ENCODE measurements around the gene SHOC2.

The SHOC2 gene

GRCh38 chr10:110936757-110937156 lies 17.4 kb downstream of the SHOC2 start:
- no peak for DNase-seq (ENCODE audit: extremely low spot score)
- ChIA-PET CTCF (no interaction called here), POLR2A (interaction anchor here (1.0 kb wide), 1 partner anchor 18 kb away, joined by 3 read pairs; the partner anchor contains the start of genes BBIP1 and SHOC2)
- TF ChIP-seq FOXA1 (IDR thresholded peaks at IDR 0.05) (no peak), FOXM1 (IDR thresholded peaks at IDR 0.05; ENCODE audit: borderline replicate concordance) (no peak), TARDBP (IDR thresholded peaks at IDR 0.05) (no peak), BHLHE40 (IDR thresholded peaks at IDR 0.05; ENCODE audit: borderline replicate concordance) (no peak), SUZ12 (IDR thresholded peaks at IDR 0.05) (no peak), L3MBTL2 (conservative IDR thresholded peaks at IDR 0.05) (no peak), SP1 (IDR thresholded peaks at IDR 0.05) (no peak), FOXK2 (IDR thresholded peaks at IDR 0.05) (no peak), ZNF384 (IDR thresholded peaks at IDR 0.05) (no peak), PKNOX1 (IDR thresholded peaks at IDR 0.05) (no peak), NFRKB (IDR thresholded peaks at IDR 0.05) (no peak), CTBP1 (IDR thresholded peaks at IDR 0.05; ENCODE audit: borderline replicate concordance) (no peak), ELF4 (IDR thresholded peaks at IDR 0.05) (no peak), ARNT (IDR thresholded peaks at IDR 0.05) (no peak), HDGF (IDR thresholded peaks at IDR 0.05; ENCODE audit: borderline replicate concordance) (no peak), LEF1 (IDR thresholded peaks at IDR 0.05; ENCODE audit: borderline replicate concordance) (no peak)

- DNase-seq (ENCODE audit: extremely low spot score), result no peak
- no peak for TF ChIP-seq BHLHE40 (IDR thresholded peaks at IDR 0.05; ENCODE audit: borderline replicate concordance)
- no peak for TF ChIP-seq NFRKB (IDR thresholded peaks at IDR 0.05)
- no peak for TF ChIP-seq ARNT (IDR thresholded peaks at IDR 0.05)
- no peak for TF ChIP-seq LEF1 (IDR thresholded peaks at IDR 0.05; ENCODE audit: borderline replicate concordance)
- no peak for TF ChIP-seq FOXK2 (IDR thresholded peaks at IDR 0.05)
- CTCF ChIA-PET, result no interaction called here
- POLR2A ChIA-PET, result interaction anchor here (1.2 kb wide), 1 partner anchor 20 kb away, joined by 3 read pairs; the partner anchor contains the start of gene BBIP1
Observed at GRCh38 chr10:110939419-110939818, 20.0 kb downstream of the SHOC2 start.

GRCh38 chr10:110944792-110945396 lies 25.5 kb downstream of the SHOC2 start:
- ChIA-PET POLR2A (interaction anchor here (1.1 kb wide), 1 partner anchor 26 kb away, joined by 3 read pairs; the partner anchor contains the start of genes BBIP1 and SHOC2), CTCF (interaction anchor here (1.4 kb wide), 1 partner anchor 272 kb away, joined by 3 read pairs; no protein-coding TSS in a partner anchor)
- no peak for TF ChIP-seq CTBP1 (IDR thresholded peaks at IDR 0.05; ENCODE audit: borderline replicate concordance)
- TF ChIP-seq HDGF (IDR thresholded peaks at IDR 0.05; ENCODE audit: borderline replicate concordance), result no peak
- no peak for TF ChIP-seq PKNOX1 (IDR thresholded peaks at IDR 0.05)
- TF ChIP-seq FOXA1 (IDR thresholded peaks at IDR 0.05), result no peak
- TF ChIP-seq TARDBP (IDR thresholded peaks at IDR 0.05), result no peak
- no peak for TF ChIP-seq NFRKB (IDR thresholded peaks at IDR 0.05)
- TF ChIP-seq ARNT (IDR thresholded peaks at IDR 0.05), result no peak
- TF ChIP-seq FOXK2 (IDR thresholded peaks at IDR 0.05), result no peak
- TF ChIP-seq BHLHE40 (IDR thresholded peaks at IDR 0.05; ENCODE audit: borderline replicate concordance), result no peak
- no peak for TF ChIP-seq LEF1 (IDR thresholded peaks at IDR 0.05; ENCODE audit: borderline replicate concordance)
- TF ChIP-seq SP1 (IDR thresholded peaks at IDR 0.05), result no peak
- TF ChIP-seq ELF4 (IDR thresholded peaks at IDR 0.05), result no peak
- no peak for DNase-seq (ENCODE audit: extremely low spot score)

- CTCF ChIA-PET, result no interaction called here
- TF ChIP-seq FOXK2 (IDR thresholded peaks at IDR 0.05) (no peak), SP1 (IDR thresholded peaks at IDR 0.05) (no peak), HDGF (IDR thresholded peaks at IDR 0.05; ENCODE audit: borderline replicate concordance) (no peak), FOXA1 (IDR thresholded peaks at IDR 0.05) (no peak), ZNF384 (IDR thresholded peaks at IDR 0.05) (no peak), TARDBP (IDR thresholded peaks at IDR 0.05) (no peak), BHLHE40 (IDR thresholded peaks at IDR 0.05; ENCODE audit: borderline replicate concordance) (no peak), LEF1 (IDR thresholded peaks at IDR 0.05; ENCODE audit: borderline replicate concordance) (no peak), PKNOX1 (IDR thresholded peaks at IDR 0.05) (no peak), ARNT (IDR thresholded peaks at IDR 0.05) (no peak), FOXM1 (IDR thresholded peaks at IDR 0.05; ENCODE audit: borderline replicate concordance) (no peak), ELF4 (IDR thresholded peaks at IDR 0.05) (no peak), L3MBTL2 (conservative IDR thresholded peaks at IDR 0.05) (no peak), SUZ12 (IDR thresholded peaks at IDR 0.05) (no peak), NFRKB (IDR thresholded peaks at IDR 0.05) (no peak), CTBP1 (IDR thresholded peaks at IDR 0.05; ENCODE audit: borderline replicate concordance) (no peak)
- DNase-seq (ENCODE audit: extremely low spot score), result no peak
- POLR2A ChIA-PET, result no interaction called here
Observed at GRCh38 chr10:110946496-110946895, 27.1 kb downstream of the SHOC2 start.

GRCh38 chr10:110947061-110947595 lies 27.7 kb downstream of the SHOC2 start:
- DNase-seq (ENCODE audit: extremely low spot score), result no peak
- ChIA-PET POLR2A (no interaction called here), CTCF (no interaction called here)
- no peak for TF ChIP-seq HDGF (IDR thresholded peaks at IDR 0.05; ENCODE audit: borderline replicate concordance)
- TF ChIP-seq ZNF384 (IDR thresholded peaks at IDR 0.05), result no peak
- no peak for TF ChIP-seq FOXK2 (IDR thresholded peaks at IDR 0.05)
- TF ChIP-seq NFRKB (IDR thresholded peaks at IDR 0.05), result no peak
- TF ChIP-seq SP1 (IDR thresholded peaks at IDR 0.05), result no peak
- no peak for TF ChIP-seq ARNT (IDR thresholded peaks at IDR 0.05)
- TF ChIP-seq FOXM1 (IDR thresholded peaks at IDR 0.05; ENCODE audit: borderline replicate concordance), result no peak
- no peak for TF ChIP-seq ELF4 (IDR thresholded peaks at IDR 0.05)
- no peak for TF ChIP-seq LEF1 (IDR thresholded peaks at IDR 0.05; ENCODE audit: borderline replicate concordance)
- TF ChIP-seq PKNOX1 (IDR thresholded peaks at IDR 0.05), result no peak
- no peak for TF ChIP-seq FOXA1 (IDR thresholded peaks at IDR 0.05)
- TF ChIP-seq L3MBTL2 (conservative IDR thresholded peaks at IDR 0.05), result no peak
- no peak for TF ChIP-seq TARDBP (IDR thresholded peaks at IDR 0.05)
- no peak for TF ChIP-seq CTBP1 (IDR thresholded peaks at IDR 0.05; ENCODE audit: borderline replicate concordance)
- TF ChIP-seq SUZ12 (IDR thresholded peaks at IDR 0.05), result no peak
- TF ChIP-seq BHLHE40 (IDR thresholded peaks at IDR 0.05; ENCODE audit: borderline replicate concordance), result no peak
